ENCODE data around the gene ENOX2.
"Not testable (repeated sequence)": the region's sequence is repeated elsewhere in the genome, so short reads cannot be mapped to it uniquely, and the experiment has no call there.

Gene ENOX2

GRCh38 chrX:130829526-130830515, 73.2 kb downstream of the ENOX2 start:
- Histone ChIP-seq H3K27me3 (ENCODE audit: control insufficient read depth, insufficient read depth, low read length, poor library complexity, severe bottlenecking) (no peaks in the 10 kb centered on the region), H3K4me3 (ENCODE audit: insufficient read depth, low read depth, low read length) (no peak overlapping the region), H3K27ac (ENCODE audit: insufficient read depth, low read depth, low read length, poor library complexity, severe bottlenecking) (no peak overlapping the region), H3K36me3 (ENCODE audit: control insufficient read depth, insufficient read depth, low read length) (no peaks in the 10 kb centered on the region), H3K9me3 (ENCODE audit: control insufficient read depth, low read length) (no peaks in the 10 kb centered on the region), H3K4me1 (ENCODE audit: control insufficient read depth, insufficient read depth, low read length) (no peaks in the 10 kb centered on the region)
- 87 to 98% methylated on average over 2 of the region's 2 CpGs for WGBS, 2 experiments

GRCh38 chrX:130828641-130829040, 74.4 kb downstream of the ENOX2 start:
- no peaks in the 10 kb centered on the region for H3K27me3 ChIP-seq (ENCODE audit: control insufficient read depth, insufficient read depth, low read length, poor library complexity, severe bottlenecking)
- 79 to 93% methylated on average over 3 of the region's 3 CpGs for WGBS, 2 experiments
- no peaks in the 10 kb centered on the region for H3K4me1 ChIP-seq (ENCODE audit: control insufficient read depth, insufficient read depth, low read length)
- H3K9me3 ChIP-seq (ENCODE audit: control insufficient read depth, low read length) = no peaks in the 10 kb centered on the region
- H3K4me3 ChIP-seq (ENCODE audit: insufficient read depth, low read depth, low read length) = no peak overlapping the region
- no peak overlapping the region for H3K27ac ChIP-seq (ENCODE audit: insufficient read depth, low read depth, low read length, poor library complexity, severe bottlenecking)
- H3K36me3 ChIP-seq (ENCODE audit: control insufficient read depth, insufficient read depth, low read length) = no peaks in the 10 kb centered on the region

- 80 to 100% methylated on average over 1 of the region's 2 CpGs for WGBS, 2 experiments
- H3K36me3 ChIP-seq (ENCODE audit: control insufficient read depth, insufficient read depth, low read length) = no peaks in the 10 kb centered on the region
- H3K9me3 ChIP-seq (ENCODE audit: control insufficient read depth, low read length) = no peaks in the 10 kb centered on the region
- H3K4me3 ChIP-seq (ENCODE audit: insufficient read depth, low read depth, low read length) = no peak overlapping the region
- no peaks in the 10 kb centered on the region for H3K4me1 ChIP-seq (ENCODE audit: control insufficient read depth, insufficient read depth, low read length)
- H3K27me3 ChIP-seq (ENCODE audit: control insufficient read depth, insufficient read depth, low read length, poor library complexity, severe bottlenecking) = no peaks in the 10 kb centered on the region
- H3K27ac ChIP-seq (ENCODE audit: insufficient read depth, low read depth, low read length, poor library complexity, severe bottlenecking) = no peak overlapping the region
Observed at GRCh38 chrX:130827648-130828047, 75.4 kb downstream of the ENOX2 start.

GRCh38 chrX:130826249-130826648, 76.8 kb downstream of the ENOX2 start:
- H3K36me3 ChIP-seq (ENCODE audit: control insufficient read depth, insufficient read depth, low read length) = no peaks in the 10 kb centered on the region
- no peak overlapping the region for H3K4me3 ChIP-seq (ENCODE audit: insufficient read depth, low read depth, low read length)
- H3K27me3 ChIP-seq (ENCODE audit: control insufficient read depth, insufficient read depth, low read length, poor library complexity, severe bottlenecking) = no peaks in the 10 kb centered on the region
- H3K9me3 ChIP-seq (ENCODE audit: control insufficient read depth, low read length) = no peaks in the 10 kb centered on the region
- H3K4me1 ChIP-seq (ENCODE audit: control insufficient read depth, insufficient read depth, low read length) = no peaks in the 10 kb centered on the region
- WGBS, 2 experiments = 89 to 100% methylated on average over 1 of the region's 1 CpG
- H3K27ac ChIP-seq (ENCODE audit: insufficient read depth, low read depth, low read length, poor library complexity, severe bottlenecking) = no peak overlapping the region

- Histone ChIP-seq H3K4me1 (ENCODE audit: control insufficient read depth, insufficient read depth, low read length) (no peaks in the 10 kb centered on the region), H3K4me3 (ENCODE audit: insufficient read depth, low read depth, low read length) (no peak overlapping the region), H3K27ac (ENCODE audit: insufficient read depth, low read depth, low read length, poor library complexity, severe bottlenecking) (no peak overlapping the region), H3K9me3 (ENCODE audit: control insufficient read depth, low read length) (no peaks in the 10 kb centered on the region), H3K27me3 (ENCODE audit: control insufficient read depth, insufficient read depth, low read length, poor library complexity, severe bottlenecking) (no peaks in the 10 kb centered on the region), H3K36me3 (ENCODE audit: control insufficient read depth, insufficient read depth, low read length) (no peaks in the 10 kb centered on the region)
- 96 to 100% methylated on average over 1 to 2 of the region's 2 CpGs for WGBS, 2 experiments
Observed at GRCh38 chrX:130825525-130825924, 77.5 kb downstream of the ENOX2 start.

DNA sequence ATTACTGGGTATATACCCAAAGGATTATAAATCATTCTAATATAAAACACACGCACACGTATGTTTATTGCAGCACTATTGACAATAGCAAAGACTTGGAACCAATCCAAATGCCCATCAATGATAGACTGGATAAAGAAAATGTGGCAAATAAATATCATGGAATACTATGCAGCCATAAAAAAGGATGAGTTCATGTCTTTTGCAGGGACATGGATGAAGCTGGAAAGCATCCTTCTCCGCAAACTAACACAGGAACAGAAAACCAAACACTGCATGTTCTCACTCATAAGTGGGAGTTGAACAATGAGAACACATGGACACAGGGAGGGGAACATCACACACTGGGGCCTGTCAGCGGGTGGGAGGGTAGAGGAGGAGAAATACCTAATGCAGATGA, 83.6 kb downstream of the ENOX2 start:
- H3K27me3 ChIP-seq (ENCODE audit: control insufficient read depth, insufficient read depth, low read length, poor library complexity, severe bottlenecking); H3K27ac ChIP-seq (ENCODE audit: insufficient read depth, low read depth, low read length, poor library complexity, severe bottlenecking); H3K4me1 ChIP-seq (ENCODE audit: control insufficient read depth, insufficient read depth, low read length); H3K9me3 ChIP-seq (ENCODE audit: control insufficient read depth, low read length); H3K4me3 ChIP-seq (ENCODE audit: insufficient read depth, low read depth, low read length); H3K36me3 ChIP-seq (ENCODE audit: control insufficient read depth, insufficient read depth, low read length): not testable (repeated sequence)
- WGBS, 2 experiments = 91% methylated on average over 4 of the region's 4 CpGs; no CpG with 5 or more reads in 1 of the 2 experiments

- H3K27ac ChIP-seq (ENCODE audit: insufficient read depth, low read depth, low read length, poor library complexity, severe bottlenecking); H3K9me3 ChIP-seq (ENCODE audit: control insufficient read depth, low read length); H3K4me3 ChIP-seq (ENCODE audit: insufficient read depth, low read depth, low read length); H3K36me3 ChIP-seq (ENCODE audit: control insufficient read depth, insufficient read depth, low read length); H3K4me1 ChIP-seq (ENCODE audit: control insufficient read depth, insufficient read depth, low read length); H3K27me3 ChIP-seq (ENCODE audit: control insufficient read depth, insufficient read depth, low read length, poor library complexity, severe bottlenecking): not testable (repeated sequence)
- 77 to 79% methylated on average over 5 of the region's 5 CpGs for WGBS, 2 experiments
Observed at GRCh38 chrX:130813932-130814331, 89.1 kb downstream of the ENOX2 start.

DNA sequence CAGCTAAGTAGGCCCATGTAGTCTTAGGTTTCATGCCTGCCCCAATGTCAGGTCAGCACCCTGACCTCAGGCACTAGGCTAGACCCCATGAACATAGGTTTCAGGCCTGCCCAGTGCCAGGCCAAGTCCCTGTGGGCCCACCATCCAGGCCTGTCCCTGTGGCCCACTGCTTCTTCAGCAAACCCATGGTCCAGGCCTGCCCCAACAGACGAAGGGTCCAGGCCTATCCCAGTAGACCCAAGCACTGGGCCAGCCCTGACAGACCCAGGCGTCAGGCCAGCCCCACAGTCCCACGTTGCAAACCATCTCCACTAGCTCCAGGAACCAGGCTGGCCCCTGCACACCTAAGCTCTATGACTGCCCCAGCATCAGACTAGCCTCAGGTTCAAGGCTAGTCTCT, 92.4 kb downstream of the ENOX2 start:
- Histone ChIP-seq H3K9me3 (ENCODE audit: control insufficient read depth, low read length) (no peaks in the 10 kb centered on the region), H3K27me3 (ENCODE audit: control insufficient read depth, insufficient read depth, low read length, poor library complexity, severe bottlenecking) (no peaks in the 10 kb centered on the region), H3K27ac (ENCODE audit: insufficient read depth, low read depth, low read length, poor library complexity, severe bottlenecking) (no peak overlapping the region), H3K36me3 (ENCODE audit: control insufficient read depth, insufficient read depth, low read length) (no peaks in the 10 kb centered on the region), H3K4me1 (ENCODE audit: control insufficient read depth, insufficient read depth, low read length) (no peaks in the 10 kb centered on the region), H3K4me3 (ENCODE audit: insufficient read depth, low read depth, low read length) (no peak overlapping the region)
- WGBS, 2 experiments = 89 to 91% methylated on average over 3 of the region's 3 CpGs

DNA sequence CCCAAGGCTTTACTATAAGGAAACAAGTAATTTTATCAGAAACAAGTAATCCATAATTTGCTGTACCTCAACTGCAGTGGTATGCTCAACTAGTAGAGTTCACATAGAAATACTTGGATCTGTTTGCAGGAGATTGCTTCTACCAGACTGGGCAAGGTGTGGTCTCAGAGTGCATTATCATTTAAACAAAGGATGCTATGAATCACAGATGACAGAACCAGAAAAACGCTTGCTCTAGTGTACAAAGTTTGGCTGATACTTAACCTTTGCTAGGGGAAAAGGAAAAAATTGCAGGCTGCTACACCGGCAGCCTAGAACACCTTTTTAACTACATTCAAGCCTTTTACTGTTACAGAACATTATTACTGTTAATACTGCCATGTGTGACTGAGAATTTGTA, 97.1 kb downstream of the ENOX2 start:
- WGBS, 2 experiments = 100% methylated on average over 1 of the region's 2 CpGs
- H3K4me3 ChIP-seq (ENCODE audit: insufficient read depth, low read depth, low read length) = no peak overlapping the region

GRCh38 chrX:130803537-130803936, 99.5 kb downstream of the ENOX2 start:
- H3K4me1 ChIP-seq (ENCODE audit: control insufficient read depth, insufficient read depth, low read length) = no peaks in the 10 kb centered on the region
- no peaks in the 10 kb centered on the region for H3K27me3 ChIP-seq (ENCODE audit: control insufficient read depth, insufficient read depth, low read length, poor library complexity, severe bottlenecking)
- no CpG with 5 or more reads among the region's 1 CpG for WGBS, 2 experiments
- H3K27ac ChIP-seq (ENCODE audit: insufficient read depth, low read depth, low read length, poor library complexity, severe bottlenecking) = no peak overlapping the region
- H3K36me3 ChIP-seq (ENCODE audit: control insufficient read depth, insufficient read depth, low read length) = no peaks in the 10 kb centered on the region
- no peak overlapping the region for H3K4me3 ChIP-seq (ENCODE audit: insufficient read depth, low read depth, low read length)
- H3K9me3 ChIP-seq (ENCODE audit: control insufficient read depth, low read length) = no peaks in the 10 kb centered on the region

More for the DNA sequence above, 97.1 kb downstream of the ENOX2 start:
- no peak overlapping the region for H3K27ac ChIP-seq (ENCODE audit: insufficient read depth, low read depth, low read length, poor library complexity, severe bottlenecking)
- H3K27me3 ChIP-seq (ENCODE audit: control insufficient read depth, insufficient read depth, low read length, poor library complexity, severe bottlenecking) = no peaks in the 10 kb centered on the region
- no peaks in the 10 kb centered on the region for H3K36me3 ChIP-seq (ENCODE audit: control insufficient read depth, insufficient read depth, low read length)
- no peaks in the 10 kb centered on the region for H3K9me3 ChIP-seq (ENCODE audit: control insufficient read depth, low read length)
- H3K4me1 ChIP-seq (ENCODE audit: control insufficient read depth, insufficient read depth, low read length) = no peaks in the 10 kb centered on the region

All from ectodermal cell (in vitro differentiated cells).